BJ (cell line): ENCODE measurements around the gene MYO7B. TPM values are rescaled to one million over a fixed set of nuclear protein-coding genes. Genes with fewer than 3 reads are reported as not detected.

Source experiments
- CTCF ChIA-PET: fragments of 350-600 bp; formaldehyde crosslinking; extraction: SDS; loops from one replicate; lab custom pipeline; 2021; ENCODE audit warnings: antibody characterized with exemption, inconsistent platforms; lab: Yijun Ruan, JAX
- POLR2A ChIA-PET: fragments of 300-600 bp; sonication (Branson Sonifier 250); formaldehyde crosslinking; extraction: SDS; loops from one replicate; lab custom pipeline; 2021; ENCODE audit warnings: antibody characterized with exemption; lab: Charles Lee
- DNase-seq: peaks from one replicate; pipeline ENCODE4 v3.0.0-alpha.2; 2011; ENCODE audit warnings: low read depth
- H3K27me3 ChIP-seq: 2 replicates; pipeline ENCODE4 v1.6.0; 2011; ENCODE audit warnings: low read length; ENCODE audit not compliant: control insufficient read depth, insufficient read depth
- H3K36me3 ChIP-seq: 2 replicates; pipeline ENCODE4 v1.5.1; 2011; ENCODE audit warnings: low read length; ENCODE audit not compliant: control insufficient read depth, insufficient read depth
- H3K4me3 ChIP-seq: 2 replicates; pipeline ENCODE4 v1.5.1; 2011; ENCODE audit warnings: low read depth, mild to moderate bottlenecking, control low read depth, low read length
- CTCF ChIP-seq: IDR thresholded peaks from 2 replicates; pipeline ENCODE4 v1.5.1; 2011; ENCODE audit warnings: low read depth, mild to moderate bottlenecking, control low read depth, inconsistent platforms, low read length, moderate library complexity; ENCODE audit not compliant: insufficient read depth
- polyA plus RNA-seq: library from polyadenylated mRNA; depleted of rRNA; stranded (reverse); fragments of >200 nt; gene quantifications from 2 replicates; pipeline ENCODE4 v1.2.3, GENCODE V29; 2011

The MYO7B gene
- polyA plus RNA-seq, 1 experiment, result 0.36 TPM

- Histone ChIP-seq H3K36me3 (no peaks in the 10 kb centered on the region), H3K4me3 (no peak overlapping the region), H3K27me3 (no peaks in the 10 kb centered on the region)
- CTCF ChIA-PET, result interaction anchor here (0.6 to 1.1 kb wide), 2 partner anchors 9 to 10 kb away, joined by 3 to 4 read pairs; no protein-coding TSS in a partner anchor
- no peak for DNase-seq
- POLR2A ChIA-PET, result no interaction called here
- no peak for TF ChIP-seq CTCF
These were observed 91.6 kb downstream of the MYO7B start for GRCh38 chr2:127626917-127627739.

GRCh38 chr2:127627740-127628571 lies 92.5 kb downstream of the MYO7B start:
- ChIA-PET POLR2A (no interaction called here), CTCF (interaction anchor here (1.0 to 1.1 kb wide), 2 partner anchors 10 to 11 kb away, joined by 3 to 4 read pairs; no protein-coding TSS in a partner anchor)
- DNase-seq, result no peak
- no peak for TF ChIP-seq CTCF
- H3K4me3 ChIP-seq, result no peak overlapping the region
- no peaks in the 10 kb centered on the region for H3K36me3 ChIP-seq
- no peaks in the 10 kb centered on the region for H3K27me3 ChIP-seq

GRCh38 chr2:127628767-127629614 lies 93.5 kb downstream of the MYO7B start:
- POLR2A ChIA-PET, result no interaction called here
- no peak for DNase-seq
- no peaks in the 10 kb centered on the region for H3K36me3 ChIP-seq
- H3K4me3 ChIP-seq, result no peak overlapping the region
- CTCF ChIA-PET, result interaction anchor here (1.0 to 1.1 kb wide), 2 partner anchors 10 to 38 kb away, joined by 3 to 4 read pairs; no protein-coding TSS in a partner anchor
- H3K27me3 ChIP-seq, result no peaks in the 10 kb centered on the region
- TF ChIP-seq CTCF, result no peak

GRCh38 chr2:127629637-127630036 lies 94.2 kb downstream of the MYO7B start:
- Histone ChIP-seq H3K27me3 (no peaks in the 10 kb centered on the region), H3K36me3 (no peaks in the 10 kb centered on the region), H3K4me3 (no peak overlapping the region)
- POLR2A ChIA-PET, result no interaction called here
- CTCF ChIA-PET, result interaction anchor here (1.1 kb wide), 1 partner anchor 38 kb away, joined by 4 read pairs; no protein-coding TSS in a partner anchor
- no peak for DNase-seq
- TF ChIP-seq CTCF, result no peak
